Measurements from ENCODE around the gene LCORL. TPM values are rescaled to one million over a fixed set of nuclear protein-coding genes. Genes with fewer than 3 reads are reported as not detected.
"Not testable (repeated sequence)": the region's sequence is repeated elsewhere in the genome, so short reads cannot be mapped to it uniquely, and the experiment has no call there.

The LCORL gene
- total and polyA plus RNA-seq, 5 donors: 1.6 to 8.1 (median 7.3) TPM

DNA sequence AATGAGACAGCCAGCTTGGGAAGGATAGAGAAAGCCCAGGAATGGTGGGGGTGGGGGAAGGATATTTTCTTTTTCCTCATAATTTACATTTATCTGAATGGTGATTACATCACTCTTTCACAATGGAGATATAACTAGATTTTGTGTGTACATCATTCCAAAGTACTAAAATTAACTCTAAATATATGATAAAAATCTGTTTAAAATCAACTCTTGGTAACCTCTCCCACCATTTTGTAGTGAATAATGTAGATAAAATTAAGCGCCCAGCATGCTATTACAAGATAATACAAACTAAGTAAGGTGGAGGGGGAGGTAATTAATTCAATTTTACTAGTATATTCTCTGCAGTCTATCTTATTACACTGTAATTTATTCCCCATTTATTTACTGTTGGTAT, 131.9 kb downstream of the LCORL start:
- 94% methylated on average over 1 of the region's 1 CpG for WGBS
- intact Hi-C loops (cut with DNase I): no loop called here
- no peaks in the 10 kb centered on the region for H3K4me1 ChIP-seq (ENCODE audit: control insufficient read depth, insufficient read depth, low read length)
- H3K4me3 ChIP-seq (ENCODE audit: low read length): no peak overlapping the region
- DNase-seq: no peak
- no peaks in the 10 kb centered on the region for H3K27me3 ChIP-seq (ENCODE audit: control insufficient read depth, insufficient read depth)
- ATAC-seq: no peak
- H3K9me3 ChIP-seq (ENCODE audit: control insufficient read depth, low read length): no peaks in the 10 kb centered on the region
- H3K27ac ChIP-seq (ENCODE audit: low read length): no peak overlapping the region

DNA sequence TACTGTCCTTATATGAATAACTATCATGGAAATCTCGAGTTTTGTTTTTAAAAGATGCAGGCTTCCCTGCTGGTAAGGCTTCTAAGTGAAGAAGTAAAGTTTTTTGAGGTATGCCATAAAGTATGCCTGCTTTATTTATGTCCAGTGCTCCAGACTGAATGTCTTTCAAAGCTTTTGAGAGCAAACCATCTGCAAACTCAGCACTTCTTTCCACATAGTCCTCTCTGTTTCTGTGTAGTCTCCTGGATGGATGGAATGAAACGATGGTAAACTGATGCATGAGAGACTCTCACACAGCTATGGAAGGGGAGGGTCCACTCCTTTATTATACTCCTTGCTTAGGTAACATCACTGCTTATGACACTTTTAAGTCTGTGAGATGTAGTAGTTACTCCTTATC, 137.0 kb downstream of the LCORL start:
- WGBS: 96% methylated on average over 2 of the region's 2 CpGs
- ATAC-seq (no peak), DNase-seq (no peak)
- intact Hi-C loops (cut with DNase I): no loop called here
- Histone ChIP-seq H3K9me3 (ENCODE audit: control insufficient read depth, low read length) (no peaks in the 10 kb centered on the region), H3K27ac (ENCODE audit: low read length) (no peak overlapping the region), H3K27me3 (ENCODE audit: control insufficient read depth, insufficient read depth) (no peaks in the 10 kb centered on the region), H3K4me3 (ENCODE audit: low read length) (no peak overlapping the region), H3K4me1 (ENCODE audit: control insufficient read depth, insufficient read depth, low read length) (no peaks in the 10 kb centered on the region)

DNA sequence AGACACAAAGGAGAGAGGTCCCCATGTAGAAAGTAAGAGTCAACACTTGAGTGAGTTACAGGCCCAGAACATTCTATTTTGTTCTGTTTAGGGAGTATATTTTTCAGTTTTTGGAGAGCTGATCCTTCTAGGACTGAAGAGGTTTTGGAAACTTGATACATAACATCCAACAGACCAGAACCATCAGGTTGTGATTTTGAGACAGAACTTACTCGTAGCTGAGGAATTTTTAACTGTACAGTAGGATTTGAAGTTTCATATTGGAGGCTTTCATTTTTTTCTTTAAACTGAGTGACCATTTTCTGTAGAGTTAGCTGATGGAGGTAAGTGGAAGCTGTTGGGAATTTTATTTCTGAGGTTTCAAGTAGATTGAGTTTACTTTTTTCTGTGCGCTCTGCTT, 137.5 kb downstream of the LCORL start:
- no peaks in the 10 kb centered on the region for H3K9me3 ChIP-seq (ENCODE audit: control insufficient read depth, low read length)
- no peak for DNase-seq
- 93% methylated on average over 2 of the region's 2 CpGs for WGBS
- no peak for ATAC-seq
- no peak overlapping the region for H3K27ac ChIP-seq (ENCODE audit: low read length)
- no peaks in the 10 kb centered on the region for H3K27me3 ChIP-seq (ENCODE audit: control insufficient read depth, insufficient read depth)
- H3K4me1 ChIP-seq (ENCODE audit: control insufficient read depth, insufficient read depth, low read length): no peaks in the 10 kb centered on the region
- intact Hi-C loops (cut with DNase I): no loop called here
- H3K4me3 ChIP-seq (ENCODE audit: low read length): no peak overlapping the region

DNA sequence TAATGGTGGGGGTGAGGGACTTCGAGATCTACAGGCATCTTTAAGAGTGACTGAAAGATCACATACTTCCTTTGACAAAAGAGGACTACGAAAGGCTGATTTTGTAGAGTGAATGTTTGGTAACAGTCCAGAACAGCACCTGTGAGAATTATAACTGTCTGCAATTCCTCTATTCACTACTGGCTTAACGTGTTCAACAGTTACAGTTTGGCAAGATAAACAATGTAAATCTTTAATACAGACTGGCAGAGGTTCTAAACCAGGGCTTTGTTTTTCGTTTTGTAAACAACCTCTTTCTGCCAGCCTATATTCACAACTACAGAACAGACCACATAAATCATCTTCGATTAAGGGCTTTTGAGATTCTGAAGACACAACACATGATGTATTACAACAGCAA, 143.9 kb downstream of the LCORL start:
- no peaks in the 10 kb centered on the region for H3K27me3 ChIP-seq (ENCODE audit: control insufficient read depth, insufficient read depth)
- DNase-seq (no peak), ATAC-seq (no peak)
- intact Hi-C loops (cut with DNase I): no loop called here
- WGBS: 93% methylated on average over 5 of the region's 5 CpGs
- H3K9me3 ChIP-seq (ENCODE audit: control insufficient read depth, low read length): no peaks in the 10 kb centered on the region
- no peak overlapping the region for H3K4me3 ChIP-seq (ENCODE audit: low read length)
- H3K27ac ChIP-seq (ENCODE audit: low read length): no peak overlapping the region
- no peaks in the 10 kb centered on the region for H3K4me1 ChIP-seq (ENCODE audit: control insufficient read depth, insufficient read depth, low read length)

DNA sequence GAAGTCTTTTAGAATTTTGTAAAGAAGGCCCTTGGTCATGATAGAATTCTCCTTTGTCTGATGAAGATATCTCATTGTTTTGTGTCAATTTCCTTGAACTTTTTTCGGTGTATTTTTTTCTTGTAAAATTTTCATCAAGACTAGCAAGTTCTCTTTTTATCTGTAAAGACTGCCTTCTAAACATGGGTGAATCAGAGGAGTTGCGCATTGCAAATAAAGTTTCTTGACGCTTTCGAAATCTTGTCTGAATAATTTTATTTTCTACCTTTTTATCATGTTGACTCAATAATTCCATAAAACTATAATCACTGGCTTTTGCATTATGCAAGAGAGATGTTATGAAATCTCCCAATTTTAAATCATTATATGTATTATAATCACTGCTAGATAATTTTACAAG, 144.6 kb downstream of the LCORL start:
- H3K4me3 ChIP-seq (ENCODE audit: low read length): no peak overlapping the region
- intact Hi-C loops (cut with DNase I): no loop called here
- H3K27ac ChIP-seq (ENCODE audit: low read length): no peak overlapping the region
- whole genome bisulfite sequencing: 98% methylated on average over 4 of the region's 4 CpGs
- H3K27me3 ChIP-seq (ENCODE audit: control insufficient read depth, insufficient read depth): no peaks in the 10 kb centered on the region
- DNase-seq (no peak), ATAC-seq (no peak)
- H3K4me1 ChIP-seq (ENCODE audit: control insufficient read depth, insufficient read depth, low read length): no peaks in the 10 kb centered on the region
- no peaks in the 10 kb centered on the region for H3K9me3 ChIP-seq (ENCODE audit: control insufficient read depth, low read length)

DNA sequence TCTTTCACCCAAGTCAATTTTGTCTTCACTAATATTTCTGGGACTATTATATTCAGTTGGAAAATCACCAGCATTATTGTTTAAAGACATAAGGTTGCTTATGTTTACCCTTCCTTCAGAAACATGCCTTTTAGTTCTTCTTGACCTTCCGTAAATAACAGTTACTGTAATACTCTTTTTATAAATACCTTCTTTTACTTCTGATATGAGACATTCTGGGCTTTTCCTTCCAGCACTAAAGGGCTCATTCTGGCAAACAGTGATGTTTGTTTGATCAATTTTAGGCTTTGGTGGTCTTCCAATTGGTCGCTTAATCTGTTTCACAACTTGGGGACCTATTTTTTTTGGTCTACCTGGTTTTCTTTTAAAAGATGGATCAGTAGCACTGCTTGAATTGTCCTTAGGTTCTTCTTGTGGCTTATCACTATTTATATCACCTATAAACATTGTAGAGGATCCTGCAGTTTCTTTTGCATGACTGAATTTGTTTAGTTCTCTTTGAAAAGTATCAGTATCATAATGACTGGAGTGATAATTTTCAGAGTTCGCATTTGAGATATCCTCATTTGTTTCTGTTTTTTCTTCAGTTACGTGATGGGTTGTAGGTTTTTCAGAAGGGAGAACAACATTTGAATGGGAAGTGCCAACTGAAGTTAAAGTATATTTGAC, 146.0 kb downstream of the LCORL start:
- DNase-seq (no peak), ATAC-seq (no peak)
- Histone ChIP-seq H3K4me3 (ENCODE audit: low read length) (no peak overlapping the region), H3K9me3 (ENCODE audit: control insufficient read depth, low read length) (no peaks in the 10 kb centered on the region), H3K27ac (ENCODE audit: low read length) (no peak overlapping the region), H3K4me1 (ENCODE audit: control insufficient read depth, insufficient read depth, low read length) (no peaks in the 10 kb centered on the region), H3K27me3 (ENCODE audit: control insufficient read depth, insufficient read depth) (no peaks in the 10 kb centered on the region)
- WGBS: 96% methylated on average over 4 of the region's 4 CpGs
- intact Hi-C loops (cut with DNase I): no loop called here

DNA sequence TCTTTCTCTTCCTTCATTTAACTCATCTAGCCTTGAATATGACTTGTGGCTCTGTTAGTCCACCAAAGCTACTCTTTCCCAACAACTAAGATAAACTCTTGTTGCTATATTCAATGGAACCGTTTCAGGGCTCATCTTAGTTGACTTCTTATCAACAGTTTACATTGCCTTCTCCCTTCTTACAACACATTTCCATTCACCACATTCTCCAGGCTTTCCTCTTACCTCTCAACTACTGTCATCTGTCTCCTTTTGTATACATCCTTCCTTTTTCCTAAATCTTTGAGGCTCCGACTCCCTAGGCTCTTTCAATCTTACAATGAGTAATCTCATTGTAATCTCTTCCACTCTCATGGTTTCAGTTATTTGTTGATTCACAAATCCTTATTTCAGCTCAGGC, 152.2 kb downstream of the LCORL start:
- no peak overlapping the region for H3K27ac ChIP-seq (ENCODE audit: low read length)
- H3K4me3 ChIP-seq (ENCODE audit: low read length): no peak overlapping the region
- no peaks in the 10 kb centered on the region for H3K4me1 ChIP-seq (ENCODE audit: control insufficient read depth, insufficient read depth, low read length)
- WGBS: 76% methylated on average over 2 of the region's 2 CpGs
- intact Hi-C loops (cut with DNase I): no loop called here
- no peaks in the 10 kb centered on the region for H3K9me3 ChIP-seq (ENCODE audit: control insufficient read depth, low read length)
- no peak for ATAC-seq
- no peaks in the 10 kb centered on the region for H3K27me3 ChIP-seq (ENCODE audit: control insufficient read depth, insufficient read depth)
- DNase-seq: no peak

DNA sequence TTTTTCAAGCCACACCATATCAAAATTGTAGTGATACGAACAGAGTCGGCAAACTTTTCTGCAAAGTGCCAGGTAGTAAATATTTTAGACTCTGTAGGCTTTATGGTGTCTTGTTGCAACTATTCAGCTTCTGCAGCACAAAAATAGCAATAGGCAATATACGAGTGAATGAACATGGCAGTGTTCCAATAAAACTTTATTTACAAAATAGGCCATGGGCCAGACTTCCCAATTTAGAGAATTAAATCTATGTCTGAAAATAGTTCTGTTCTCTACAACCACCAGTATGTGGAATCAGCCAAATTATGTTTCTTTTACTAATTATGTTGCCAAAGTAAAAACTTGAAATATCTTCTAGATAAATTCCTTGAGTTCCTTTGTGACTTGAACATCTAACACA, 154.3 kb downstream of the LCORL start:
- Histone ChIP-seq H3K4me1 (ENCODE audit: control insufficient read depth, insufficient read depth, low read length) (no peaks in the 10 kb centered on the region), H3K9me3 (ENCODE audit: control insufficient read depth, low read length) (no peaks in the 10 kb centered on the region), H3K27me3 (ENCODE audit: control insufficient read depth, insufficient read depth) (no peaks in the 10 kb centered on the region), H3K4me3 (ENCODE audit: low read length) (no peak overlapping the region), H3K27ac (ENCODE audit: low read length) (no peak overlapping the region)
- 72% methylated on average over 3 of the region's 3 CpGs for WGBS
- ATAC-seq (no peak), DNase-seq (no peak)
- intact Hi-C loops (cut with DNase I): no loop called here

DNA sequence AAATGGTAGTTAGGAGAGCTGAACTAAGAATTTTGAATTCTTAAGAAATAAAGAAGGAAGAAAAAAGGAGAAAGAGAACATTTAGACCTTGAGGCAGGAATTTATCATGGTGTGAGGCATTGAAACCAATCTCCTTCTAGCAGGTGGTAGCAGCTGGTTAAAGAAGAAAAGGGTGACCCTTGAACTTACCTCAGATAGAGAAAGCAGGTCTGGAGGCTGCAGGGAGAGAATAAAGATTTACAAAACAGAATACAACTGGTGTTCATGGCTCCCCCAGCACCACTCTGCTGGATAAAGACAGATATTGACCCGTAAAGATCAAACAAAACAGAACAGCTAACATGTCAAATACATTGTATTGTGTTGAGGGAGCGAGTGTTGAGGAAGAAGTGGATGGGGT, 154.7 kb downstream of the LCORL start:
- Histone ChIP-seq H3K27ac (ENCODE audit: low read length) (no peak overlapping the region), H3K4me1 (ENCODE audit: control insufficient read depth, insufficient read depth, low read length) (no peaks in the 10 kb centered on the region), H3K27me3 (ENCODE audit: control insufficient read depth, insufficient read depth) (no peaks in the 10 kb centered on the region), H3K4me3 (ENCODE audit: low read length) (no peak overlapping the region), H3K9me3 (ENCODE audit: control insufficient read depth, low read length) (no peaks in the 10 kb centered on the region)
- 88% methylated on average over 2 of the region's 2 CpGs for WGBS
- no peak for ATAC-seq
- intact Hi-C loops (cut with DNase I): no loop called here
- no peak for DNase-seq

DNA sequence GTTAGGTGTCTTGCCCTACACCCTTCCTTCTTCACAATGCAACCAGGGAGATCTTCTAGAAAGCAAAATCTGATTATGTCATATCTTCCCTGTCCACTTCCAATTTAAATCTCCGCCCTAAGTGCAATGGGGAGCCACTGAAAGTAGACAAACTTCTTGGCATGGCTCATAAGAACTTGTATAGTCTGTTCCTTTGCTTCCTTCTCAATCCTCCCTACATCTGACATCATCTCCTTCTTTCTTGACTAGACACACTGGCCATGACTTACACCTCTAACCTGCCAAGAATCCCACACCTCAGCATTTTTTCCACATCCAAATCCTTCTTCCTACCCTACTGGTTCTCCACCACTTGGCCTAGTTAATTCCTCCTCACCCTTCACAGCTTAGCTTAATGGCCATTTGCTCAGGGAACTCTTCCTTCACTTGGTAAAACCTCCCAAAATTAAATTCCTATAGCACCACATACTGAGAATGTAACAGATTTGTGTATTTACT, 155.6 kb downstream of the LCORL start:
- 91% methylated on average over 1 of the region's 1 CpG for WGBS
- no peaks in the 10 kb centered on the region for H3K4me1 ChIP-seq (ENCODE audit: control insufficient read depth, insufficient read depth, low read length)

DNA sequence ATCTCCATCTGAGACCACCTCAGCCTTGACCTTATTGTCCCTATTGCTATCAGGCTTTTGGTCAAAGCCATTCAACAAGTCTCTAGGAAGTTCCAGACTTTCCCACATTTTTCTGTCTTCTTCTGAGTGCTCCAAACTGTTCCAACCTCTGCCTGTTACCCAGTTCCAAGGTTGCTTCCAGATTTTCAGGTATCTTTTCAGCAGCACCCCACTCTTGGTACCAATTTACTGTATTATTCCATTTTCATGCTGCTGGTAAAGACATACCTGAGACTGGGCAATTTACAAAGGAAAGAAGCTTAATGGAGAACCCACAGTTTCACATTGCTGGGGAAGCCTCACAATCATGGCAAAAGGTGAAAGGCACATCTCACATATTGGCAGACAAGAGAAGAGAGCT, 159.6 kb downstream of the LCORL start:
- ATAC-seq; H3K27me3 ChIP-seq (ENCODE audit: control insufficient read depth, insufficient read depth); H3K4me1 ChIP-seq (ENCODE audit: control insufficient read depth, insufficient read depth, low read length); DNase-seq; intact Hi-C loops (cut with DNase I); H3K27ac ChIP-seq (ENCODE audit: low read length); H3K9me3 ChIP-seq (ENCODE audit: control insufficient read depth, low read length); H3K4me3 ChIP-seq (ENCODE audit: low read length): not testable (repeated sequence)

More for the DNA sequence above, 155.6 kb downstream of the LCORL start:
- no peak overlapping the region for H3K27ac ChIP-seq (ENCODE audit: low read length)
- H3K4me3 ChIP-seq (ENCODE audit: low read length): no peak overlapping the region
- H3K27me3 ChIP-seq (ENCODE audit: control insufficient read depth, insufficient read depth): no peaks in the 10 kb centered on the region
- ATAC-seq (no peak), DNase-seq (no peak)
- no peaks in the 10 kb centered on the region for H3K9me3 ChIP-seq (ENCODE audit: control insufficient read depth, low read length)
- intact Hi-C loops (cut with DNase I): no loop called here
